ENCODE results near the gene XIRP1. TPM values are rescaled to one million over a fixed set of nuclear protein-coding genes. Genes with fewer than 3 reads are reported as not detected.

XIRP1 gene
- total and polyA plus RNA-seq, 2 of the 13 experiments (the other 11 are each of a cell fraction or from before 2014, with no cell fraction given), result not detected

DNA sequence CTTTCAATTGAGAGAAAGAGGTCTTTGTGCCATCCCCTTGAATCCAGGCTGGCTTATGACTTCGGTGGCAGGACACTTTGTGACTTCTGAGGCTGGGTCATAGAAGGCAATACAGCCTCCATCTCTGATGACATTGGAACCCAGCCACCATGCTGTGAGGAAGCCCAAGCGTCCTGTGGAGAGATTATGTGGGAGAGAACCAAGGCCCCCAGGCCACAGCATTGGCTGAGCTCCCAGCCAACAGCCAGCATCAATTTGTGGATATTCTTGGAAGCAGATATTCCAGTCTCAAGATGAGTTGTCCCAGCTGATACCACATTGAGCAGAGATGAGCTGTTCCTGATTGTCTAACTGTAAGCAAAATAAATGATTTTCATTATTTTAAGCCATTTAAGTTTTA lies 12.7 kb upstream of the XIRP1 start:
- intact Hi-C loops (cut with micrococcal nuclease; ENCODE audit: unreplicated experiment), result loop anchor here (5.0 kb wide), 1 partner anchor 78 kb away; no protein-coding TSS in a partner anchor
- Histone ChIP-seq H3K27me3 (ENCODE audit: control insufficient read depth in 1 of 2, insufficient read depth in 2 of 2, low read length in 2 of 2) (peaks cover 1 to 36% of the 10 kb centered on the region in 2 experiments; a peak in 4 of 5 replicates), H3K9me3 (ENCODE audit: low read length) (no peaks in the 10 kb centered on the region), H4K20me1 (ENCODE audit: insufficient read depth, low read length) (no peaks in the 10 kb centered on the region), H3K9ac (ENCODE audit: insufficient read depth, low read depth, low read length) (no peak overlapping the region), H3K79me2 (ENCODE audit: insufficient read depth, low read length) (no peaks in the 10 kb centered on the region), H3K4me2 (ENCODE audit: low read depth, low read length) (no peak overlapping the region), H3K36me3 (replicated peaks in 1 of 2; ENCODE audit: control insufficient read depth in 1 of 2, insufficient read depth in 2 of 2, low read length in 2 of 2) (no peaks in the 10 kb centered on the region), H2AFZ (ENCODE audit: low read length) (no peak overlapping the region), H3K4me1 (ENCODE audit: insufficient read depth, low read length) (no peaks in the 10 kb centered on the region), H3K4me3 (replicated peaks in 1 of 3; ENCODE audit: insufficient read depth in 1 of 3, low read depth in 2 of 3, low read length in 3 of 3) (no peak overlapping the region), H3K27ac (ENCODE audit: extremely low read length, insufficient read depth, low read length) (no peak overlapping the region)
- in situ Hi-C loops (cut with HindIII; ENCODE audit: extremely low pct_ligation_motif_present, low pct_unique_long_range_greater_than_20kb), result no loop called here
- POLR2A ChIA-PET, result no interaction called here
- WGBS (ENCODE audit: low lambda C conversion rate), result 0% methylated on average over 1 of the region's 2 CpGs
- BruUV-seq (replicated peaks), result no TSS peak
- DNase-seq (ENCODE audit: low spot score) (no peak), FAIRE-seq (no peak), ATAC-seq (no peak)
- CTCF ChIA-PET (ENCODE audit: low intra/inter-chr PET ratio, low total read pairs), result no interaction called here
- no peak for TF ChIP-seq MAFF (IDR thresholded peaks at IDR 0.05; ENCODE audit: low read depth, low read length)
- no peak for TF ChIP-seq RFX5 (IDR thresholded peaks at IDR 0.05; ENCODE audit: low read depth, low read length)
- TF ChIP-seq, protein P1, sequence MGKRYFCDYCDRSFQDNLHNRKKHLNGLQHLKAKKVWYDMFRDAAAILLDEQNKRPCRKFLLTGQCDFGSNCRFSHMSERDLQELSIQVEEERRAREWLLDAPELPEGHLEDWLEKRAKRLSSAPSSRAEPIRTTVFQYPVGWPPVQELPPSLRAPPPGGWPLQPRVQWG (CRISPR knock-in tag; IDR thresholded peaks at IDR 0.05; ENCODE audit: borderline replicate concordance, low read depth), result no peak
- TF ChIP-seq, protein P2, sequence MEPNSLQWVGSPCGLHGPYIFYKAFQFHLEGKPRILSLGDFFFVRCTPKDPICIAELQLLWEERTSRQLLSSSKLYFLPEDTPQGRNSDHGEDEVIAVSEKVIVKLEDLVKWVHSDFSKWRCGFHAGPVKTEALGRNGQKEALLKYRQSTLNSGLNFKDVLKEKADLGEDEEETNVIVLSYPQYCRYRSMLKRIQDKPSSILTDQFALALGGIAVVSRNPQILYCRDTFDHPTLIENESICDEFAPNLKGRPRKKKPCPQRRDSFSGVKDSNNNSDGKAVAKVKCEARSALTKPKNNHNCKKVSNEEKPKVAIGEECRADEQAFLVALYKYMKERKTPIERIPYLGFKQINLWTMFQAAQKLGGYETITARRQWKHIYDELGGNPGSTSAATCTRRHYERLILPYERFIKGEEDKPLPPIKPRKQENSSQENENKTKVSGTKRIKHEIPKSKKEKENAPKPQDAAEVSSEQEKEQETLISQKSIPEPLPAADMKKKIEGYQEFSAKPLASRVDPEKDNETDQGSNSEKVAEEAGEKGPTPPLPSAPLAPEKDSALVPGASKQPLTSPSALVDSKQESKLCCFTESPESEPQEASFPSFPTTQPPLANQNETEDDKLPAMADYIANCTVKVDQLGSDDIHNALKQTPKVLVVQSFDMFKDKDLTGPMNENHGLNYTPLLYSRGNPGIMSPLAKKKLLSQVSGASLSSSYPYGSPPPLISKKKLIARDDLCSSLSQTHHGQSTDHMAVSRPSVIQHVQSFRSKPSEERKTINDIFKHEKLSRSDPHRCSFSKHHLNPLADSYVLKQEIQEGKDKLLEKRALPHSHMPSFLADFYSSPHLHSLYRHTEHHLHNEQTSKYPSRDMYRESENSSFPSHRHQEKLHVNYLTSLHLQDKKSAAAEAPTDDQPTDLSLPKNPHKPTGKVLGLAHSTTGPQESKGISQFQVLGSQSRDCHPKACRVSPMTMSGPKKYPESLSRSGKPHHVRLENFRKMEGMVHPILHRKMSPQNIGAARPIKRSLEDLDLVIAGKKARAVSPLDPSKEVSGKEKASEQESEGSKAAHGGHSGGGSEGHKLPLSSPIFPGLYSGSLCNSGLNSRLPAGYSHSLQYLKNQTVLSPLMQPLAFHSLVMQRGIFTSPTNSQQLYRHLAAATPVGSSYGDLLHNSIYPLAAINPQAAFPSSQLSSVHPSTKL (CRISPR knock-in tag; IDR thresholded peaks at IDR 0.05), result no peak
- no peak for TF ChIP-seq KMT2A (CRISPR knock-in tag; IDR thresholded peaks at IDR 0.05)
- TF ChIP-seq RFX1 (IDR thresholded peaks at IDR 0.05), result no peak
- TF ChIP-seq, protein P3, sequence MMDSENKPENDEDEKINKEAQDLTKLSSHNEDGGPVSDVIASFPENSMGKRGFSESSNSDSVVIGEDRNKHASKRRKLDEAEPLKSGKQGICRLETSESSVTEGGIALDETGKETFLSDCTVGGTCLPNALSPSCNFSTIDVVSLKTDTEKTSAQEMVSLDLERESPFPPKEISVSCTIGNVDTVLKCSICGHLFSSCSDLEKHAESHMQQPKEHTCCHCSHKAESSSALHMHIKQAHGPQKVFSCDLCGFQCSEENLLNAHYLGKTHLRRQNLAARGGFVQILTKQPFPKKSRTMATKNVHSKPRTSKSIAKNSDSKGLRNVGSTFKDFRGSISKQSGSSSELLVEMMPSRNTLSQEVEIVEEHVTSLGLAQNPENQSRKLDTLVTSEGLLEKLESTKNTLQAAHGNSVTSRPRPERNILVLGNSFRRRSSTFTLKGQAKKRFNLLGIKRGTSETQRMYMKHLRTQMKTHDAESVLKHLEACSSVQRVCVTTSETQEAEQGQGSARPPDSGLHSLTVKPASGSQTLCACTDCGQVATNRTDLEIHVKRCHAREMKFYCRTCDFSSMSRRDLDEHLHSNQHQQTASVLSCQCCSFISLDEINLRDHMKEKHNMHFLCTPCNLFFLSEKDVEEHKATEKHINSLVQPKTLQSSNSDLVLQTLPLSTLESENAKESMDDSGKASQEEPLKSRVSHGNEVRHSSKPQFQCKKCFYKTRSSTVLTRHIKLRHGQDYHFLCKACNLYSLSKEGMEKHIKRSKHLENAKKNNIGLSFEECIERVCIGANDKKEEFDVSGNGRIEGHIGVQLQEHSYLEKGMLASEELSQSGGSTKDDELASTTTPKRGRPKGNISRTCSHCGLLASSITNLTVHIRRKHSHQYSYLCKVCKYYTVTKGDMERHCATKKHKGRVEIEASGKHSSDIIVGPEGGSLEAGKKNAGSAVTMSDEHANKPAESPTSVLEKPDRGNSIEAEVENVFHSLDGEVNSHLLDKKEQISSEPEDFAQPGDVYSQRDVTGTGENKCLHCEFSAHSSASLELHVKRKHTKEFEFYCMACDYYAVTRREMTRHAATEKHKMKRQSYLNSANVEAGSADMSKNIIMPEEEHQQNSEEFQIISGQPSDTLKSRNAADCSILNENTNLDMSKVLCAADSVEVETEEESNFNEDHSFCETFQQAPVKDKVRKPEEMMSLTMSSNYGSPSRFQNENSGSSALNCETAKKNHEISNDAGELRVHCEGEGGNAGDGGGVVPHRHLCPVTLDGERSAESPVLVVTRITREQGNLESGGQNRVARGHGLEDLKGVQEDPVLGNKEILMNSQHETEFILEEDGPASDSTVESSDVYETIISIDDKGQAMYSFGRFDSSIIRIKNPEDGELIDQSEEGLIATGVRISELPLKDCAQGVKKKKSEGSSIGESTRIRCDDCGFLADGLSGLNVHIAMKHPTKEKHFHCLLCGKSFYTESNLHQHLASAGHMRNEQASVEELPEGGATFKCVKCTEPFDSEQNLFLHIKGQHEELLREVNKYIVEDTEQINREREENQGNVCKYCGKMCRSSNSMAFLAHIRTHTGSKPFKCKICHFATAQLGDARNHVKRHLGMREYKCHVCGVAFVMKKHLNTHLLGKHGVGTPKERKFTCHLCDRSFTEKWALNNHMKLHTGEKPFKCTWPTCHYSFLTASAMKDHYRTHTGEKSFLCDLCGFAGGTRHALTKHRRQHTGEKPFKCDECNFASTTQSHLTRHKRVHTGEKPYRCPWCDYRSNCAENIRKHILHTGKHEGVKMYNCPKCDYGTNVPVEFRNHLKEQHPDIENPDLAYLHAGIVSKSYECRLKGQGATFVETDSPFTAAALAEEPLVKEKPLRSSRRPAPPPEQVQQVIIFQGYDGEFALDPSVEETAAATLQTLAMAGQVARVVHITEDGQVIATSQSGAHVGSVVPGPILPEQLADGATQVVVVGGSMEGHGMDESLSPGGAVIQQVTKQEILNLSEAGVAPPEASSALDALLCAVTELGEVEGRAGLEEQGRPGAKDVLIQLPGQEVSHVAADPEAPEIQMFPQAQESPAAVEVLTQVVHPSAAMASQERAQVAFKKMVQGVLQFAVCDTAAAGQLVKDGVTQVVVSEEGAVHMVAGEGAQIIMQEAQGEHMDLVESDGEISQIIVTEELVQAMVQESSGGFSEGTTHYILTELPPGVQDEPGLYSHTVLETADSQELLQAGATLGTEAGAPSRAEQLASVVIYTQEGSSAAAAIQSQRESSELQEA (CRISPR knock-in tag; IDR thresholded peaks at IDR 0.05; ENCODE audit: not compliant biosample characterization), result no peak
- TF ChIP-seq, protein P4, sequence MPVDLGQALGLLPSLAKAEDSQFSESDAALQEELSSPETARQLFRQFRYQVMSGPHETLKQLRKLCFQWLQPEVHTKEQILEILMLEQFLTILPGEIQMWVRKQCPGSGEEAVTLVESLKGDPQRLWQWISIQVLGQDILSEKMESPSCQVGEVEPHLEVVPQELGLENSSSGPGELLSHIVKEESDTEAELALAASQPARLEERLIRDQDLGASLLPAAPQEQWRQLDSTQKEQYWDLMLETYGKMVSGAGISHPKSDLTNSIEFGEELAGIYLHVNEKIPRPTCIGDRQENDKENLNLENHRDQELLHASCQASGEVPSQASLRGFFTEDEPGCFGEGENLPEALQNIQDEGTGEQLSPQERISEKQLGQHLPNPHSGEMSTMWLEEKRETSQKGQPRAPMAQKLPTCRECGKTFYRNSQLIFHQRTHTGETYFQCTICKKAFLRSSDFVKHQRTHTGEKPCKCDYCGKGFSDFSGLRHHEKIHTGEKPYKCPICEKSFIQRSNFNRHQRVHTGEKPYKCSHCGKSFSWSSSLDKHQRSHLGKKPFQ (CRISPR knock-in tag; IDR thresholded peaks at IDR 0.05; ENCODE audit: insufficient replicate concordance), result no peak
- no peak for TF ChIP-seq ZNF30 (CRISPR knock-in tag; IDR thresholded peaks at IDR 0.05)
- no peak for TF ChIP-seq ZNF776 (CRISPR knock-in tag; IDR thresholded peaks at IDR 0.05)
- TF ChIP-seq ZNF761 (CRISPR knock-in tag; conservative IDR thresholded peaks at IDR 0.05), result no peak
